Measurements from ENCODE around the gene CDH5.
A peak's percentile ranks its signal among the peaks of the same experiment; 100 is the strongest.

CDH5 gene

GRCh38 chr16:66332634-66333610 is 33.6 kb upstream of the CDH5 start:
- H3K36me3 ChIP-seq (ENCODE audit: insufficient read depth, low read length) = no peaks in the 10 kb centered on the region
- no peak for DNase-seq (ENCODE audit: low read depth, low spot score)
- no peak overlapping the region for H3K9ac ChIP-seq (ENCODE audit: insufficient read length)
- no peaks in the 10 kb centered on the region for H3K9me3 ChIP-seq (ENCODE audit: low read depth, low read length)
- no peak overlapping the region for H3K4me3 ChIP-seq
- TF ChIP-seq FOXP2 (optimal IDR thresholded peaks at IDR 0.05; ENCODE audit: control extremely low read depth, extremely low read length, insufficient read depth) = no peak
- TF ChIP-seq EZH2 (IDR thresholded peaks at IDR 0.05) = no peak
- no peak for TF ChIP-seq POLR2AphosphoS5 (IDR thresholded peaks at IDR 0.05; ENCODE audit: borderline replicate concordance, low read depth, low read length)
- H3K27ac ChIP-seq = no peak overlapping the region

GRCh38 chr16:66334853-66335574 is 31.5 kb upstream of the CDH5 start:
- DNase-seq (ENCODE audit: low read depth, low spot score) = no peak
- TF ChIP-seq FOXP2 (optimal IDR thresholded peaks at IDR 0.05; ENCODE audit: control extremely low read depth, extremely low read length, insufficient read depth) = no peak
- no peak for TF ChIP-seq EZH2 (IDR thresholded peaks at IDR 0.05)
- no peak for TF ChIP-seq POLR2AphosphoS5 (IDR thresholded peaks at IDR 0.05; ENCODE audit: borderline replicate concordance, low read depth, low read length)
- no peak overlapping the region for H3K4me3 ChIP-seq
- H3K9ac ChIP-seq (ENCODE audit: insufficient read length) = no peak overlapping the region
- no peaks in the 10 kb centered on the region for H3K36me3 ChIP-seq (ENCODE audit: insufficient read depth, low read length)
- no peak overlapping the region for H3K27ac ChIP-seq
- no peaks in the 10 kb centered on the region for H3K9me3 ChIP-seq (ENCODE audit: low read depth, low read length)

- H3K36me3 ChIP-seq (ENCODE audit: insufficient read depth, low read length) = no peaks in the 10 kb centered on the region
- H3K27ac ChIP-seq = no peak overlapping the region
- TF ChIP-seq EZH2 (IDR thresholded peaks at IDR 0.05) = no peak
- TF ChIP-seq FOXP2 (optimal IDR thresholded peaks at IDR 0.05; ENCODE audit: control extremely low read depth, extremely low read length, insufficient read depth) = no peak
- no peak for TF ChIP-seq POLR2AphosphoS5 (IDR thresholded peaks at IDR 0.05; ENCODE audit: borderline replicate concordance, low read depth, low read length)
- H3K9me3 ChIP-seq (ENCODE audit: low read depth, low read length) = no peaks in the 10 kb centered on the region
- H3K4me3 ChIP-seq = no peak overlapping the region
- no peak for DNase-seq (ENCODE audit: low read depth, low spot score)
- H3K9ac ChIP-seq (ENCODE audit: insufficient read length) = no peak overlapping the region
Measured at GRCh38 chr16:66335704-66336329, 30.7 kb upstream of the CDH5 start.

- H3K27ac ChIP-seq = no peak overlapping the region
- DNase-seq (ENCODE audit: low read depth, low spot score) = no peak
- no peak for TF ChIP-seq EZH2 (IDR thresholded peaks at IDR 0.05)
- TF ChIP-seq FOXP2 (optimal IDR thresholded peaks at IDR 0.05; ENCODE audit: control extremely low read depth, extremely low read length, insufficient read depth) = no peak
- TF ChIP-seq POLR2AphosphoS5 (IDR thresholded peaks at IDR 0.05; ENCODE audit: borderline replicate concordance, low read depth, low read length) = no peak
- no peak overlapping the region for H3K9ac ChIP-seq (ENCODE audit: insufficient read length)
- no peak overlapping the region for H3K4me3 ChIP-seq
- H3K36me3 ChIP-seq (ENCODE audit: insufficient read depth, low read length) = no peaks in the 10 kb centered on the region
- H3K9me3 ChIP-seq (ENCODE audit: low read depth, low read length) = no peaks in the 10 kb centered on the region
Measured at GRCh38 chr16:66337463-66338188, 28.9 kb upstream of the CDH5 start.

- no peak for DNase-seq (ENCODE audit: low read depth, low spot score)
- no peaks in the 10 kb centered on the region for H3K36me3 ChIP-seq (ENCODE audit: insufficient read depth, low read length)
- TF ChIP-seq FOXP2 (optimal IDR thresholded peaks at IDR 0.05; ENCODE audit: control extremely low read depth, extremely low read length, insufficient read depth) = no peak
- no peak for TF ChIP-seq EZH2 (IDR thresholded peaks at IDR 0.05)
- no peak for TF ChIP-seq POLR2AphosphoS5 (IDR thresholded peaks at IDR 0.05; ENCODE audit: borderline replicate concordance, low read depth, low read length)
- no peak overlapping the region for H3K9ac ChIP-seq (ENCODE audit: insufficient read length)
- H3K27ac ChIP-seq = no peak overlapping the region
- no peak overlapping the region for H3K4me3 ChIP-seq
- no peaks in the 10 kb centered on the region for H3K9me3 ChIP-seq (ENCODE audit: low read depth, low read length)
Measured at GRCh38 chr16:66342294-66342900, 24.1 kb upstream of the CDH5 start.

GRCh38 chr16:66344533-66345145 is 21.9 kb upstream of the CDH5 start:
- Histone ChIP-seq H3K4me3 (no peak overlapping the region), H3K36me3 (ENCODE audit: insufficient read depth, low read length) (no peaks in the 10 kb centered on the region), H3K9ac (ENCODE audit: insufficient read length) (no peak overlapping the region), H3K9me3 (ENCODE audit: low read depth, low read length) (no peaks in the 10 kb centered on the region), H3K27ac (no peak overlapping the region)
- DNase-seq (ENCODE audit: low read depth, low spot score) = peak; percentile 40
- TF ChIP-seq POLR2AphosphoS5 (IDR thresholded peaks at IDR 0.05; ENCODE audit: borderline replicate concordance, low read depth, low read length) = no peak
- TF ChIP-seq FOXP2 (optimal IDR thresholded peaks at IDR 0.05; ENCODE audit: control extremely low read depth, extremely low read length, insufficient read depth) = no peak
- no peak for TF ChIP-seq EZH2 (IDR thresholded peaks at IDR 0.05)

GRCh38 chr16:66346221-66346620 is 20.3 kb upstream of the CDH5 start:
- Histone ChIP-seq H3K27ac (no peak overlapping the region), H3K4me3 (no peak overlapping the region), H3K36me3 (ENCODE audit: insufficient read depth, low read length) (no peaks in the 10 kb centered on the region), H3K9me3 (ENCODE audit: low read depth, low read length) (no peaks in the 10 kb centered on the region), H3K9ac (ENCODE audit: insufficient read length) (no peak overlapping the region)
- TF ChIP-seq FOXP2 (optimal IDR thresholded peaks at IDR 0.05; ENCODE audit: control extremely low read depth, extremely low read length, insufficient read depth) = no peak
- no peak for TF ChIP-seq POLR2AphosphoS5 (IDR thresholded peaks at IDR 0.05; ENCODE audit: borderline replicate concordance, low read depth, low read length)
- TF ChIP-seq EZH2 (IDR thresholded peaks at IDR 0.05) = no peak
- DNase-seq (ENCODE audit: low read depth, low spot score) = no peak
